ENCODE data around the gene OSBPL5.

- TF ChIP-seq NFIC (IDR thresholded peaks at IDR 0.05) (no peak), RAD21 (IDR thresholded peaks at IDR 0.05; ENCODE audit: low read depth) (no peak), CREB1 (IDR thresholded peaks at IDR 0.05; ENCODE audit: low read depth) (no peak), REST (IDR thresholded peaks at IDR 0.05; ENCODE audit: low read depth) (no peak), ZBTB7A (IDR thresholded peaks at IDR 0.05; ENCODE audit: low read depth) (no peak), EP300 (IDR thresholded peaks at IDR 0.05; ENCODE audit: borderline replicate concordance) (no peak), TAF1 (IDR thresholded peaks at IDR 0.05; ENCODE audit: low read depth) (no peak), FOXM1 (IDR thresholded peaks at IDR 0.05; ENCODE audit: borderline replicate concordance, low read depth) (no peak), EGR1 (IDR thresholded peaks at IDR 0.05) (no peak), YY1 (IDR thresholded peaks at IDR 0.05; ENCODE audit: low read depth) (no peak)
- TF ChIP-seq, protein P1, sequence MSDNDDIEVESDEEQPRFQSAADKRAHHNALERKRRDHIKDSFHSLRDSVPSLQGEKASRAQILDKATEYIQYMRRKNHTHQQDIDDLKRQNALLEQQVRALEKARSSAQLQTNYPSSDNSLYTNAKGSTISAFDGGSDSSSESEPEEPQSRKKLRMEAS (IDR thresholded peaks at IDR 0.05) = no peak
Observed at GRCh38 chr11:3087373-3087772, 77.7 kb downstream of the OSBPL5 start.

Data from Ishikawa (cell line).